Ascending aorta (tissue), 2 donors: ENCODE measurements around the gene OR52E6. TPM values are rescaled to one million over a fixed set of nuclear protein-coding genes. Genes with fewer than 3 reads are reported as not detected.

Experiments used
- DNase-seq, 2 donors: peaks; one replicate each; pipeline ENCODE4 v3.0.0-alpha.2; 2019; ENCODE audit warnings: low spot score in 2 of 2
- H3K27ac ChIP-seq, 2 donors: fragments of 200-600 bp; sonication (generic); one replicate each; pipeline ENCODE4 v1.5.1; 2016 to 2017; ENCODE audit warnings: mild to moderate bottlenecking in 1 of 2
- H3K27me3 ChIP-seq: fragments of 200-600 bp; sonication (generic); one replicate; pipeline ENCODE4 v1.5.1; 2017
- H3K36me3 ChIP-seq, 2 donors: fragments of 200-600 bp; sonication (generic); one replicate each; pipeline ENCODE4 v1.5.1; 2016
- H3K4me1 ChIP-seq, 2 donors: fragments of 200-600 bp; sonication (generic); one replicate each; pipeline ENCODE4 v1.5.1; 2016 to 2017; ENCODE audit warnings: mild to moderate bottlenecking in 1 of 2
- H3K4me3 ChIP-seq, 2 donors: fragments of 200-600 bp; sonication (generic); one replicate each; pipeline ENCODE4 v1.5.1; 2016 to 2017; ENCODE audit warnings: mild to moderate bottlenecking in 1 of 2
- H3K9me3 ChIP-seq, 2 donors: fragments of 200-600 bp; sonication (generic); one replicate each; pipeline ENCODE4 v1.5.1; 2016
- intact Hi-C: fragments of 100-400 bp; cut with DNase I; formaldehyde crosslinking; loops from one replicate; pipeline ENCODE4 v1.15.1; 2023
- total RNA-seq: library from RNA; depleted of rRNA; stranded (reverse); fragments of >200 nt; gene quantifications from one replicate; pipeline ENCODE4 v1.1.0, GENCODE V29; 2016
- TF ChIP-seq, protein P1 (sequence below), 3 experiments: fragments of 200-600 bp in 2 of 3; fragments of 450-650 bp in 1 of 3; sonication (generic) in 2 of 3; IDR thresholded peaks; one replicate each; pipeline ENCODE4 v1.5.1; 2016 to 2019; ENCODE audit warnings: antibody characterized with exemption in 3 of 3, mild to moderate bottlenecking in 1 of 3, moderate library complexity in 1 of 3

OR52E6 gene
- total RNA-seq, 1 donor from 2014 or later: not detected

DNA sequence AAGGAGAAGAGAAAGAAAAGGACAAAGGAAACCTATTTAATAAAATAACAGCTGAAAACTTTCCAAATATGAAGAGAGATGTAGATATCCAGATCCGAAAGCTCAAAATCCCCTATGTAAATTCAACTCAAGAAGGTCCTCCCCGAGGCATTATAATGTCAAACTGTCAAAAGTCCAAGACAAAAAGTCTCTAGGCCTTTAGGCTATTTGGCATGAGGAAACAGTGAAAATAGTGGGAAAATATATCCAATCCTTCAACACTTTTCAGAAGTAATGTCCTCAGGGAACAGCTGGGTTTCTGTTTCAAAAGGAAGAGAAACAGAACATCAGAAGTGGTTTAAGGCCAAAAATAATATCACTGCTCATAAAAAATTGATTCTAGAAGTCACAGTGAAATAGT is 36.9 kb upstream of the OR52E6 start:
- TF ChIP-seq, protein P1, sequence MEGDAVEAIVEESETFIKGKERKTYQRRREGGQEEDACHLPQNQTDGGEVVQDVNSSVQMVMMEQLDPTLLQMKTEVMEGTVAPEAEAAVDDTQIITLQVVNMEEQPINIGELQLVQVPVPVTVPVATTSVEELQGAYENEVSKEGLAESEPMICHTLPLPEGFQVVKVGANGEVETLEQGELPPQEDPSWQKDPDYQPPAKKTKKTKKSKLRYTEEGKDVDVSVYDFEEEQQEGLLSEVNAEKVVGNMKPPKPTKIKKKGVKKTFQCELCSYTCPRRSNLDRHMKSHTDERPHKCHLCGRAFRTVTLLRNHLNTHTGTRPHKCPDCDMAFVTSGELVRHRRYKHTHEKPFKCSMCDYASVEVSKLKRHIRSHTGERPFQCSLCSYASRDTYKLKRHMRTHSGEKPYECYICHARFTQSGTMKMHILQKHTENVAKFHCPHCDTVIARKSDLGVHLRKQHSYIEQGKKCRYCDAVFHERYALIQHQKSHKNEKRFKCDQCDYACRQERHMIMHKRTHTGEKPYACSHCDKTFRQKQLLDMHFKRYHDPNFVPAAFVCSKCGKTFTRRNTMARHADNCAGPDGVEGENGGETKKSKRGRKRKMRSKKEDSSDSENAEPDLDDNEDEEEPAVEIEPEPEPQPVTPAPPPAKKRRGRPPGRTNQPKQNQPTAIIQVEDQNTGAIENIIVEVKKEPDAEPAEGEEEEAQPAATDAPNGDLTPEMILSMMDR (IDR thresholded peaks at IDR 0.05): no peak
- intact Hi-C loops: no loop called here

GRCh38 chr11:5865826-5866225 is 24.1 kb upstream of the OR52E6 start:
- DNase-seq: no peak
- intact Hi-C loops: no loop called here
- no peaks in the 10 kb centered on the region for H3K4me1 ChIP-seq
- H3K27ac ChIP-seq: no peak overlapping the region
- H3K9me3 ChIP-seq: no peaks in the 10 kb centered on the region
- H3K27me3 ChIP-seq: no peaks in the 10 kb centered on the region
- H3K36me3 ChIP-seq: no peaks in the 10 kb centered on the region
- TF ChIP-seq, protein P1 (IDR thresholded peaks at IDR 0.05): no peak
- H3K4me3 ChIP-seq: no peak overlapping the region

More for the DNA sequence above, 36.9 kb upstream of the OR52E6 start:
- Histone ChIP-seq H3K27me3 (no peaks in the 10 kb centered on the region), H3K36me3 (no peaks in the 10 kb centered on the region), H3K27ac (no peak overlapping the region), H3K9me3 (no peaks in the 10 kb centered on the region), H3K4me1 (no peaks in the 10 kb centered on the region), H3K4me3 (no peak overlapping the region)
- no peak for DNase-seq

GRCh38 chr11:5857590-5857989 is 15.9 kb upstream of the OR52E6 start, which contains the start of gene OR52E8:
TSS of gene OR52E8 (minus strand) at chr11:5857690. CDS start at chr11:5857690, 0 bp downstream.
- Histone ChIP-seq H3K36me3 (no peaks in the 10 kb centered on the region), H3K27ac (no peak within 1 kb of the TSS), H3K27me3 (no peaks in the 10 kb centered on the region), H3K4me3 (no peak within 1 kb of the TSS), H3K4me1 (no peaks in the 10 kb centered on the region), H3K9me3 (no peaks in the 10 kb centered on the region)
- intact Hi-C loops: no loop called here
- TF ChIP-seq, protein P1 (IDR thresholded peaks at IDR 0.05): no peak
- no peak for DNase-seq

GRCh38 chr11:5851002-5851401 is 9.3 kb upstream of the OR52E6 start:
- no peaks in the 10 kb centered on the region for H3K27me3 ChIP-seq
- no peaks in the 10 kb centered on the region for H3K36me3 ChIP-seq
- intact Hi-C loops: no loop called here
- no peak for DNase-seq
- H3K9me3 ChIP-seq: peaks cover 0 to 3% of the 10 kb centered on the region in 2 donors
- TF ChIP-seq, protein P1 (IDR thresholded peaks at IDR 0.05): no peak
- H3K4me3 ChIP-seq: no peak overlapping the region
- H3K27ac ChIP-seq: no peak overlapping the region
- no peaks in the 10 kb centered on the region for H3K4me1 ChIP-seq

DNA sequence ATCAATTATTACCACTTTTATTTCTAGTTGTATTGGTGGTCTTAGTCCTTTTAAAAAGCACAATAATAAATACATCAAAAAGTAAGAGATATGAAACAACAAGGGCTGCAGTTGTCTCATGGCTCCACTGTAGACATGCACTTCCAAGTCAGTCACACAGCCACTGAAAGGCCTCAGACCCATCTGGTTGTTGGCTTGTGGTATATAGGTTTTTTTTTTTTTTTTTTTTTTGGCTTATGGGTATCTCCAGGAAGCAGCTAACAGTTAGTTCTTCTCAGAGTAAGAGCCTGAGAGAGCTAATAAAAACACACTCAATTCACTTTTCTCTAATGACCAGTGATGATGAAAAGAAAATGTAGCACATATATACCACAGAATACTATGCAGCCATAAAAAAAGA is 6.0 kb upstream of the OR52E6 start:
- no peaks in the 10 kb centered on the region for H3K36me3 ChIP-seq
- intact Hi-C loops: no loop called here
- no peak overlapping the region for H3K4me3 ChIP-seq
- H3K9me3 ChIP-seq: peaks cover 0 to 3% of the 10 kb centered on the region in 2 donors
- H3K4me1 ChIP-seq: no peaks in the 10 kb centered on the region
- H3K27me3 ChIP-seq: no peaks in the 10 kb centered on the region
- DNase-seq: no peak
- TF ChIP-seq, protein P1 (IDR thresholded peaks at IDR 0.05): no peak
- no peak overlapping the region for H3K27ac ChIP-seq

DNA sequence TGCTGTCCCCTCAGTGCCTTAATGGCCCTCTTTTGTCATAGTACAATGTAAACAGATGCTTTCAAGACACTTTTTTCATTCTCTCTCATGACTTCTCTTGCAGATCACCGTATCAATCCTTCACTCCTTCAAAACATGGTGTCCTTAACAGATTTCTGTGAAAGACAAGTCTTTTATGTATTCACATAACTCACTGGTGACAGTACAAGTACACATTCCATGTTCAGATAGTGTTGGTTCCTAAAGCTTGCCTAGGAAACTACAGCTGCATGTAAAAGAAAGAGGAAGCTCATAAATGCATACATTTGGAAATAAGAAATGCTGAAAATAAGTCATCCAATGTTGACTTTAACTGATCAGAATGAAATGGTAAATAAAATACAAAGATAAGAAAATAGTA is 5.0 kb upstream of the OR52E6 start:
- TF ChIP-seq, protein P1 (IDR thresholded peaks at IDR 0.05): no peak
- Histone ChIP-seq H3K36me3 (no peaks in the 10 kb centered on the region), H3K27ac (no peak overlapping the region), H3K4me1 (no peaks in the 10 kb centered on the region), H3K9me3 (no peaks in the 10 kb centered on the region), H3K27me3 (no peaks in the 10 kb centered on the region), H3K4me3 (no peak overlapping the region)
- intact Hi-C loops: no loop called here
- DNase-seq: no peak
